HG02678 (cell line): ENCODE results near the gene LAMC3.
"Not testable (repeated sequence)": the region's sequence is repeated elsewhere in the genome, so short reads cannot be mapped to it uniquely, and the experiment has no call there.

Source experiments
- ATAC-seq: cut with Tn5 transposase; IDR thresholded peaks from one replicate; pipeline ENCODE4 v1.9.1; 2021; ENCODE audit warnings: mild to moderate bottlenecking, moderate library complexity; ENCODE audit not compliant: unreplicated experiment

The LAMC3 gene

GRCh38 chr9:130990978-130991777, 17.8 kb upstream of the LAMC3 start:
- ATAC-seq = no peak

- ATAC-seq = no peak
Observed at GRCh38 chr9:130991778-130992681, 16.9 kb upstream of the LAMC3 start.

- ATAC-seq = no peak
Observed at GRCh38 chr9:130992682-130993032, 16.3 kb upstream of the LAMC3 start.

GRCh38 chr9:130993303-130994030, 15.5 kb upstream of the LAMC3 start:
- no peak for ATAC-seq

GRCh38 chr9:130994135-130995085, 14.6 kb upstream of the LAMC3 start:
- ATAC-seq = no peak

GRCh38 chr9:130995086-130996011, 13.6 kb upstream of the LAMC3 start:
- no peak for ATAC-seq

GRCh38 chr9:130996205-130996604, 12.8 kb upstream of the LAMC3 start:
- ATAC-seq = no peak

- no peak for ATAC-seq
Observed at GRCh38 chr9:130996676-130997394, 12.1 kb upstream of the LAMC3 start.

GRCh38 chr9:130997395-130997684, 11.6 kb upstream of the LAMC3 start:
- ATAC-seq = no peak

GRCh38 chr9:130997925-130998596, 10.9 kb upstream of the LAMC3 start:
- no peak for ATAC-seq

- ATAC-seq = no peak
Observed at GRCh38 chr9:130998597-130999244, 10.3 kb upstream of the LAMC3 start.

- no peak for ATAC-seq
Observed at GRCh38 chr9:130999245-130999623, 9.7 kb upstream of the LAMC3 start.

GRCh38 chr9:131000526-131000925, 8.4 kb upstream of the LAMC3 start:
- not testable (repeated sequence) for ATAC-seq

GRCh38 chr9:131001021-131001420, 8.0 kb upstream of the LAMC3 start:
- ATAC-seq = no peak

- no peak for ATAC-seq
Observed at GRCh38 chr9:131001990-131002389, 7.0 kb upstream of the LAMC3 start.

- no peak for ATAC-seq
Observed at GRCh38 chr9:131006601-131007000, 2.4 kb upstream of the LAMC3 start.

GRCh38 chr9:131008086-131008485, 888 bp upstream of the LAMC3 start:
- no peak for ATAC-seq

- ATAC-seq = no peak
Observed at GRCh38 chr9:131008563-131008908, 438 bp upstream of the LAMC3 start.
